ENCODE measurements around the gene ARL2BP. TPM values are rescaled to one million over a fixed set of nuclear protein-coding genes. Genes with fewer than 3 reads are reported as not detected.

ARL2BP gene
- total and polyA plus RNA-seq, 2 of the 13 experiments (the other 11 are each of a cell fraction or from before 2014, with no cell fraction given) = 64.3 to 67.6 TPM

- no peak for TF ChIP-seq ARID5B (CRISPR knock-in tag; IDR thresholded peaks at IDR 0.05)
- TF ChIP-seq ZNF224 (CRISPR knock-in tag; IDR thresholded peaks at IDR 0.05) = no peak
- no peak for TF ChIP-seq ZNF563 (CRISPR knock-in tag; IDR thresholded peaks at IDR 0.05)
- no peak for TF ChIP-seq PITX1 (CRISPR knock-in tag; IDR thresholded peaks at IDR 0.05)
- TF ChIP-seq JUN (CRISPR knock-in tag; IDR thresholded peaks at IDR 0.05) = no peak
- no peak for TF ChIP-seq DDIT3 (CRISPR knock-in tag; IDR thresholded peaks at IDR 0.05)
- 0 out of 2 replicates have a peak, but pooled peaks have one; percentile 20 for TF ChIP-seq ZNF543 (CRISPR knock-in tag; IDR thresholded peaks at IDR 0.05)
- TF ChIP-seq SUZ12 (IDR thresholded peaks at IDR 0.05; ENCODE audit: low read depth, low read length) = no peak
- peak; percentile 7; the same call in 1 of the 2 replicates for TF ChIP-seq KLF12 (CRISPR knock-in tag; IDR thresholded peaks at IDR 0.05; ENCODE audit: borderline replicate concordance)
- TF ChIP-seq GFI1 (CRISPR knock-in tag; IDR thresholded peaks at IDR 0.05; ENCODE audit: borderline replicate concordance) = 0 out of 2 replicates have a peak, but pooled peaks have one; percentile 5
- 0 out of 2 replicates have a peak, but pooled peaks have one; percentile 5 for TF ChIP-seq IRX3 (CRISPR knock-in tag; IDR thresholded peaks at IDR 0.05; ENCODE audit: borderline replicate concordance, low read depth)
- TF ChIP-seq ZNF337 (CRISPR knock-in tag; IDR thresholded peaks at IDR 0.05; ENCODE audit: borderline replicate concordance, low read depth) = no peak
- peak; percentile 39; the same call in 1 of the 2 replicates for TF ChIP-seq ZSCAN20 (CRISPR knock-in tag; IDR thresholded peaks at IDR 0.05; ENCODE audit: borderline replicate concordance)
- peak; percentile 10; the same call in 1 of the 2 replicates for TF ChIP-seq ZXDC (CRISPR knock-in tag; IDR thresholded peaks at IDR 0.05)
- TF ChIP-seq BORCS8-MEF2B (CRISPR knock-in tag; IDR thresholded peaks at IDR 0.05) = peak; percentile 8; the same call in 1 of the 2 replicates
- no peak for TF ChIP-seq ZNF17 (CRISPR knock-in tag; IDR thresholded peaks at IDR 0.05)
- no peak for TF ChIP-seq ZNF781 (CRISPR knock-in tag; IDR thresholded peaks at IDR 0.05; ENCODE audit: borderline replicate concordance, not compliant biosample characterization)
- TF ChIP-seq ZNF276 (CRISPR knock-in tag; IDR thresholded peaks at IDR 0.05; ENCODE audit: low read depth) = 0 out of 2 replicates have a peak, but pooled peaks have one; percentile 5
- TF ChIP-seq ATF2 (CRISPR knock-in tag; IDR thresholded peaks at IDR 0.05) = no peak
Measured at GRCh38 chr16:57245472-57246113, 534 bp downstream of the ARL2BP start (continued).
